ENCODE measurements around the gene PRDX5. TPM values are rescaled to one million over a fixed set of nuclear protein-coding genes. Genes with fewer than 3 reads are reported as not detected.
A peak's percentile ranks its signal among the peaks of the same experiment; 100 is the strongest.

PRDX5 gene
- total and polyA plus RNA-seq, 9 of the 15 experiments (the other 6 are each of a cell fraction or from before 2014, with no cell fraction given) = 40.8 to 327 (median 204) TPM

DNA sequence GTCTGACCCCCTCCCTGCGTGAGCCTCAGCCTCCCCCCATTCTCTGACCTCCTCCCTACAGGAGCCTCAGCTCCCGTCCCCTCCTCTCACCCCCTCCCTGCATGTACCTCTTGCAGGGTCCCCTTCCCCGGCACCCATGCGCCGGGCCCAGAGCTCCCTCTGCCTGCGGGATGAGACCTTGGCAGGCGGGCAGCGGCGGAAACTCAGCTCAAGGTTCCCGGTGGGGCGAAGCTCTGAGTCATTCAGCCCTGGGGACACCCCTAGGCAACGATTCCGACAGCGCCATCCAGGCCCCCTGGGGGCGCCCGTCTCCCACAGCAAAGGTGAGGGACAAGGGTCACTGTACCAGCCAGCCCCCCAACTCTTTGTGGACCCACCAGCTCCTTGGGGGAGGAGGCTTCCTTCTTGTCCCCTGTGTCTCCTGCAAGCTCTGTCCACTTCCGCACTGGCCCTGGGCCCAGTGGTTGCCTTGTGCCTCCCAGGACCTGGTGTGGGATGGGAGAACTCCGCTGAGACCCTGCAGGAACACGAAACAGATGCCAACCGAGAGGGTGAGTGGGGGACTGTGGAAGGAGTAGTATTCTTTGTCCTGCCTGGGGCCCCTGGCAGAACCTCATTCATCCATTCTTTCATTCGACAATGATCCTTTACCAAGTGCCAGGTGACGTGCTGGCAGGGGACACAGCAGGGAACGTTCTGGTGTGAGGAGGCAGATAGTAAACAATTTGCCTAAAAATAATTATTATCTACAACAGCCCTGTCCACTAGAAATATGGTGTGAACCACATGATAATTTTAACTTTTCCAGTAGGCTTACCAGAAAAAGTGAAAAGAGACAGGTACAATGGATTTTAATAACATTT lies 37.4 kb downstream of the PRDX5 start (continued):
- TF ChIP-seq, protein P1, sequence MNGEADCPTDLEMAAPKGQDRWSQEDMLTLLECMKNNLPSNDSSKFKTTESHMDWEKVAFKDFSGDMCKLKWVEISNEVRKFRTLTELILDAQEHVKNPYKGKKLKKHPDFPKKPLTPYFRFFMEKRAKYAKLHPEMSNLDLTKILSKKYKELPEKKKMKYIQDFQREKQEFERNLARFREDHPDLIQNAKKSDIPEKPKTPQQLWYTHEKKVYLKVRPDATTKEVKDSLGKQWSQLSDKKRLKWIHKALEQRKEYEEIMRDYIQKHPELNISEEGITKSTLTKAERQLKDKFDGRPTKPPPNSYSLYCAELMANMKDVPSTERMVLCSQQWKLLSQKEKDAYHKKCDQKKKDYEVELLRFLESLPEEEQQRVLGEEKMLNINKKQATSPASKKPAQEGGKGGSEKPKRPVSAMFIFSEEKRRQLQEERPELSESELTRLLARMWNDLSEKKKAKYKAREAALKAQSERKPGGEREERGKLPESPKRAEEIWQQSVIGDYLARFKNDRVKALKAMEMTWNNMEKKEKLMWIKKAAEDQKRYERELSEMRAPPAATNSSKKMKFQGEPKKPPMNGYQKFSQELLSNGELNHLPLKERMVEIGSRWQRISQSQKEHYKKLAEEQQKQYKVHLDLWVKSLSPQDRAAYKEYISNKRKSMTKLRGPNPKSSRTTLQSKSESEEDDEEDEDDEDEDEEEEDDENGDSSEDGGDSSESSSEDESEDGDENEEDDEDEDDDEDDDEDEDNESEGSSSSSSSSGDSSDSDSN (IDR thresholded peaks at IDR 0.05; ENCODE audit: borderline replicate concordance in 1 of 2, low read depth in 2 of 2, low read length in 2 of 2) = no peak; a peak in 1 of 4 replicates
- TF ChIP-seq ZNF512 (tag; IDR thresholded peaks at IDR 0.05) (no peak), JUN (IDR thresholded peaks at IDR 0.05; ENCODE audit: borderline replicate concordance, low read depth, low read length) (peak; percentile 66), JUN (CRISPR knock-in tag; IDR thresholded peaks at IDR 0.05; ENCODE audit: borderline replicate concordance) (no peak), PHF20 (IDR thresholded peaks at IDR 0.05; ENCODE audit: partially characterized antibody) (peak; percentile 53), HNRNPK (IDR thresholded peaks at IDR 0.05; ENCODE audit: low read depth, low read length, poor library complexity, severe bottlenecking) (no peak), LARP7 (IDR thresholded peaks at IDR 0.05) (no peak), ZSCAN32 (CRISPR knock-in tag; IDR thresholded peaks at IDR 0.05) (no peak), SP1 (CRISPR knock-in tag; IDR thresholded peaks at IDR 0.05) (no peak), ZNF212 (CRISPR knock-in tag; IDR thresholded peaks at IDR 0.05) (no peak), ZNF311 (CRISPR knock-in tag; IDR thresholded peaks at IDR 0.05) (no peak), FOXJ2 (tag; IDR thresholded peaks at IDR 0.05) (no peak), DACH1 (IDR thresholded peaks at IDR 0.05; ENCODE audit: partially characterized antibody) (no peak), STAT5A (IDR thresholded peaks at IDR 0.05; ENCODE audit: borderline replicate concordance, low read length) (no peak), MTA3 (IDR thresholded peaks at IDR 0.05; ENCODE audit: borderline replicate concordance) (peak; percentile 94)
- TF ChIP-seq, protein P2, sequence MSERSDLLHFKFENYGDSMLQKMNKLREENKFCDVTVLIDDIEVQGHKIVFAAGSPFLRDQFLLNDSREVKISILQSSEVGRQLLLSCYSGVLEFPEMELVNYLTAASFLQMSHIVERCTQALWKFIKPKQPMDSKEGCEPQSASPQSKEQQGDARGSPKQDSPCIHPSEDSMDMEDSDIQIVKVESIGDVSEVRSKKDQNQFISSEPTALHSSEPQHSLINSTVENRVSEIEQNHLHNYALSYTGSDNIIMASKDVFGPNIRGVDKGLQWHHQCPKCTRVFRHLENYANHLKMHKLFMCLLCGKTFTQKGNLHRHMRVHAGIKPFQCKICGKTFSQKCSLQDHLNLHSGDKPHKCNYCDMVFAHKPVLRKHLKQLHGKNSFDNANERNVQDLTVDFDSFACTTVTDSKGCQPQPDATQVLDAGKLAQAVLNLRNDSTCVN (CRISPR knock-in tag; IDR thresholded peaks at IDR 0.05) = no peak
